Thyroid gland (tissue), 4 donors: ENCODE measurements around the gene LRRC4C. TPM values are rescaled to one million over a fixed set of nuclear protein-coding genes. Genes with fewer than 3 reads are reported as not detected.

Experiments used
- DNase-seq, 2 donors: peaks; one replicate each; pipeline ENCODE4 v3.0.0-alpha.2; 2019
- H3K27ac ChIP-seq, 3 donors: fragments of 200-600 bp; sonication (generic); 1 replicate in 2 of 3; 2 replicates in 1 of 3; pipeline ENCODE4 v1.5.1; 2016 to 2019; ENCODE audit warnings: mild to moderate bottlenecking in 1 of 3, moderate library complexity in 1 of 3
- H3K27me3 ChIP-seq: fragments of 200-600 bp; sonication (generic); one replicate; pipeline ENCODE4 v1.5.1; 2019
- H3K36me3 ChIP-seq, 2 donors: fragments of 200-600 bp; sonication (generic); one replicate each; pipeline ENCODE4 v1.5.1; 2016 to 2019
- H3K4me1 ChIP-seq, 2 donors: fragments of 200-600 bp; sonication (generic); one replicate each; pipeline ENCODE4 v1.5.1; 2017 to 2019
- H3K4me3 ChIP-seq, 3 donors: fragments of 200-600 bp; sonication (generic); replicated peaks in 1 of 3; 1 replicate in 2 of 3; 2 replicates in 1 of 3; pipeline ENCODE4 v1.5.1; 2016; ENCODE audit warnings: mild to moderate bottlenecking in 1 of 3
- H3K9me3 ChIP-seq: fragments of 200-600 bp; sonication (generic); one replicate; pipeline ENCODE4 v1.5.1; 2017
- POLR2A ChIP-seq, 2 donors: fragments of 450-650 bp; IDR thresholded peaks; one replicate each; pipeline ENCODE4 v1.6.1; 2017; ENCODE audit warnings: antibody characterized with exemption in 2 of 2, mild to moderate bottlenecking in 2 of 2, moderate library complexity in 1 of 2
- WGBS, 2 donors: methylation state at CpG; one replicate each; pipeline ENCODE4 v1.1.5; 2017; 5-methylcytosine and 5-hydroxymethylcytosine counted together
- intact Hi-C: fragments of 100-400 bp; cut with DNase I; formaldehyde crosslinking; loops from one replicate; pipeline ENCODE4 v1.15.1; 2023
- total RNA-seq, 4 donors: library from RNA; depleted of rRNA; stranded (reverse); fragments of >200 nt; gene quantifications; one replicate each; pipeline ENCODE4 v1.2.3, GENCODE V29; 2016
- TF ChIP-seq, protein P1 (sequence below), 6 experiments: fragments of 200-600 bp in 3 of 6; fragments of 450-650 bp in 3 of 6; sonication (generic) in 3 of 6; IDR thresholded peaks; one replicate each; pipeline ENCODE4 v1.5.1; 2016 to 2019; ENCODE audit warnings: antibody characterized with exemption in 6 of 6, mild to moderate bottlenecking in 2 of 6, inconsistent platforms in 1 of 6, moderate library complexity in 1 of 6

LRRC4C gene
- total RNA-seq, 4 donors from 2014 or later = 4.6 to 13.9 (median 7.8) TPM

DNA sequence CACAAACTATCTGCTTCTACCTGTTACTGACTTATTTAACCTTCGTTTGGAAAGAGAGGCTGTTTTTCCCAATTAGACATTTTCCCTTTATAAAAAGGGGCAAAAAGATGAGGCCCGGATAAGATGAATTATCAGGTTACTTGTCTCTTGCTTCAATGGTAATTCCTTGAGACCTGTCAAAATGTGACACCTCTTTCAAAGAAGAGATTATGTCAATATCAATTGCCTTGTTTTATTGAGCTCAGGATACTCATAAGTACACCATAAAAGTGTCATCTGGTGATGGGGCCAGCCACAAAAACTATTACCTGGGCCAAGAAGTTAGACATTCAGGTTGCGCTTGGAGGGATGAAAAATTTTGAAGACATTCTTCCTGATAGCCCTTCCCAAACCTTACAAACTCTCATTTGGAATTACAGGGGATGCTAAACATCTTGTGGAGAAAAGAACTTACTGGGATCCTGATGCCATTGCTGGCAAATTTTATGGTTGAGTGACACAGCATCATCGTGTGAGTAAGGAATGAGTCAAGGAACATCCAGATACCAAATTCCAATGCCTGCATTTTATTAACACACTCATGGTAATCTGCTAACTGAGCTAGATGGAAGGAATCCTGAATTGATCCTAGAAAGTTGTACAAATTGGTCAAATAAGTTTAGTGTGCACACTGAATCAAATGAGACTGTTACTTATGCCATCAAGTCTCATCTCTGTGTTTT is 1071.2 kb downstream of the LRRC4C start:
- Histone ChIP-seq H3K27ac (no peak overlapping the region), H3K4me1 (no peaks in the 10 kb centered on the region), H3K36me3 (no peaks in the 10 kb centered on the region), H3K27me3 (no peaks in the 10 kb centered on the region), H3K4me3 (no peak overlapping the region), H3K9me3 (no peaks in the 10 kb centered on the region)
- no peak for DNase-seq
- intact Hi-C loops = no loop called here
- WGBS, 2 donors = 78 to 89% methylated on average over 4 of the region's 4 CpGs
- TF ChIP-seq POLR2A (IDR thresholded peaks at IDR 0.05) = no peak
- TF ChIP-seq, protein P1, sequence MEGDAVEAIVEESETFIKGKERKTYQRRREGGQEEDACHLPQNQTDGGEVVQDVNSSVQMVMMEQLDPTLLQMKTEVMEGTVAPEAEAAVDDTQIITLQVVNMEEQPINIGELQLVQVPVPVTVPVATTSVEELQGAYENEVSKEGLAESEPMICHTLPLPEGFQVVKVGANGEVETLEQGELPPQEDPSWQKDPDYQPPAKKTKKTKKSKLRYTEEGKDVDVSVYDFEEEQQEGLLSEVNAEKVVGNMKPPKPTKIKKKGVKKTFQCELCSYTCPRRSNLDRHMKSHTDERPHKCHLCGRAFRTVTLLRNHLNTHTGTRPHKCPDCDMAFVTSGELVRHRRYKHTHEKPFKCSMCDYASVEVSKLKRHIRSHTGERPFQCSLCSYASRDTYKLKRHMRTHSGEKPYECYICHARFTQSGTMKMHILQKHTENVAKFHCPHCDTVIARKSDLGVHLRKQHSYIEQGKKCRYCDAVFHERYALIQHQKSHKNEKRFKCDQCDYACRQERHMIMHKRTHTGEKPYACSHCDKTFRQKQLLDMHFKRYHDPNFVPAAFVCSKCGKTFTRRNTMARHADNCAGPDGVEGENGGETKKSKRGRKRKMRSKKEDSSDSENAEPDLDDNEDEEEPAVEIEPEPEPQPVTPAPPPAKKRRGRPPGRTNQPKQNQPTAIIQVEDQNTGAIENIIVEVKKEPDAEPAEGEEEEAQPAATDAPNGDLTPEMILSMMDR (IDR thresholded peaks at IDR 0.05) = no peak

DNA sequence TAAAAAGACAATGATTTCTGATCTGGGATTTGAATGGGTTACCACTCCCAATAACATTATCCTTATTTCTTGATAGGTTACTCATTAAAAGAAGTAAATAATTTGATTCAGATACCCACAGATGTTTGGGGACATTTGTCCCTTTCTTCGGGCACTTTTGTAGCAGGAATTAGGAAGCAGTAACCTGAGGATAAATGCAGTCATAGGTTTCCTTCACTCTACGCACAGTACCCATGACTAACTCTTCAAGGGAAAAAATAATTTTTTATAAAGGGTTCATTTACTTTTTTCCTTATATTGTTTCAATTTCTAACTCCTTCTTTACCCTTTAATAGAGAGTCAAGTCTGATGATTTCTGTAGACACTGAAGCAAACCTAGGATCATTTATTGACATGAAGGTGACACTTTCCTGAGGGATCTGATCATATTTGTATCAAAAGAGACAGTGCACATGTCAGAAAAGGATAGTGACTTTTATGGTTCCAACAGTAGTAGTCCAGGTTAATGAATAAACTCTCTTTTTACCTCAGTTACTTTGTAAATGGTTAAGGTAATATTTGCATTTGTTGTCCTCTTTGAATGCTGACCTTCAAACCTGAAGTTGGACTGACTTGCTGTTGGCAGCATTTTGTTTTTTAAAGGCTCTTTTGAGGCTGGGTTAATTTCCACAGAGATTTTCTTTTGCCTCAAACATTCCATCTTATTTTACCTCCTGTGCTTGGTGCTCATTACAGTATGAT is 1072.0 kb downstream of the LRRC4C start:
- intact Hi-C loops = no loop called here
- no peaks in the 10 kb centered on the region for H3K4me1 ChIP-seq
- no peaks in the 10 kb centered on the region for H3K9me3 ChIP-seq
- no peak overlapping the region for H3K4me3 ChIP-seq
- no peaks in the 10 kb centered on the region for H3K36me3 ChIP-seq
- H3K27ac ChIP-seq = no peak overlapping the region
- TF ChIP-seq, protein P1 (IDR thresholded peaks at IDR 0.05) = no peak
- no peak for TF ChIP-seq POLR2A (IDR thresholded peaks at IDR 0.05)
- no peak for DNase-seq
- WGBS, 2 donors = 90 to 93% methylated on average over 2 of the region's 2 CpGs
- no peaks in the 10 kb centered on the region for H3K27me3 ChIP-seq

DNA sequence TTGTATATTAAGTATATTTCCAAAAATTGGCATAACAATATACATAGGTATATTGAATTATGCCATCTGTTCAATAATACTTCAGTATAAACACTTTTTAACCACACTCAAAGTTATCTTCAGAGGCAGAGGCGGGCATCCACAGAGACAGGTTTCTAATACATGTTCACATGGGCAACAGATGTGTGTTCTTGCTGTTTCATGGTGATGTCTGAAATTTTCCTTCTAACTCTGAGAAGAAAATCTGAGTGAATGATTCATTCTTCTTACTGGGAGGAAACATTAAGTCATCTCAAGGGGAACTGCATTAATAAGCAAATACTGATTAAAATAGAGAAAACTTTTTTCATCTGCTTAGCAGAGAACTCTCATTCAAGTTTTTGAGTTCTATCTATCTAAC is 1074.5 kb downstream of the LRRC4C start:
- Histone ChIP-seq H3K9me3 (no peaks in the 10 kb centered on the region), H3K36me3 (no peaks in the 10 kb centered on the region), H3K4me3 (no peak overlapping the region), H3K4me1 (no peaks in the 10 kb centered on the region), H3K27ac (no peak overlapping the region), H3K27me3 (no peaks in the 10 kb centered on the region)
- 88 to 91% methylated on average over 1 of the region's 1 CpG for WGBS, 2 donors
- intact Hi-C loops = no loop called here
- no peak for DNase-seq
- TF ChIP-seq, protein P1 (IDR thresholded peaks at IDR 0.05) = no peak
- TF ChIP-seq POLR2A (IDR thresholded peaks at IDR 0.05) = no peak

DNA sequence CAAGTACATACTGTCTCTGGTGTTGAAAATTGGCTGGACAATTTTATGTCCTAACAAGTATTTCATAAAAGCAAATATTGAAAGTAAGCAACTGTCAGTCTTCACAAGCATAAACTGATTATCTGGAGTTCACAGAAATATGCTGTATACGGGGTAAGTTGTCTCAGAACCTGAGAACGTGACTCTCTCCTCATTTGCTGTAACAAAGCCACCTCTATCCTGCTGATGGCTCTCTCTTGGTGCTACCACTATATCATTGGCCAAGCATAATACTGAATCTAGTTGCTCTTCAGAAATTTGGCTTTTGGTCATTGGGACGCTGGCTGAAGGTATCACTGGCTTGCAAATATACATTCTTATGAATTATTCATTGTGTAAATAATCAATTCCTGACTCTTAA is 1078.0 kb downstream of the LRRC4C start:
- 93% methylated on average over 3 of the region's 3 CpGs for WGBS, 2 donors
- TF ChIP-seq, protein P1 (IDR thresholded peaks at IDR 0.05) = no peak
- no peak for TF ChIP-seq POLR2A (IDR thresholded peaks at IDR 0.05)
- Histone ChIP-seq H3K4me3 (no peak overlapping the region), H3K36me3 (no peaks in the 10 kb centered on the region), H3K4me1 (no peaks in the 10 kb centered on the region), H3K27ac (no peak overlapping the region), H3K27me3 (no peaks in the 10 kb centered on the region), H3K9me3 (no peaks in the 10 kb centered on the region)
- no peak for DNase-seq
- intact Hi-C loops = no loop called here

DNA sequence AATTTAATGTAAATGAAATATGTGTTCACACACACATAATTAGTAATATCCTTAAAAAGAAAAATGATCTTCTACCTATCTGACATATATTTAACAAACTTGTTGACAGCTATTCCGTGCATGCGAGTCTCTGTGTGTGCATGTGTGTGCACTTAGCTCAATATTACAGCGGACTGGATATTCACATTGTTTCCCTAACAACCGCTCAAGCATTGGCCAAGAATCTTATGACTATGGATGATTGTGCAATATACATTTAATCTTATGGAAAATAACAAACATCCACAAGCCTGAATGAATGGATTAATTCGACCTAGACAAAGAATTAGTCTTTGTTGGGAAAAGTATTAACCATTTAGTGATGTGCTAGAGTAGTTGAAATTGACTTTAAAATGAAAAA is 1078.6 kb downstream of the LRRC4C start:
- intact Hi-C loops = no loop called here
- TF ChIP-seq POLR2A (IDR thresholded peaks at IDR 0.05) = no peak
- TF ChIP-seq, protein P1 (IDR thresholded peaks at IDR 0.05) = no peak
- Histone ChIP-seq H3K36me3 (no peaks in the 10 kb centered on the region), H3K9me3 (no peaks in the 10 kb centered on the region), H3K4me3 (no peak overlapping the region), H3K27ac (no peak overlapping the region), H3K4me1 (no peaks in the 10 kb centered on the region), H3K27me3 (no peaks in the 10 kb centered on the region)
- DNase-seq = no peak
- 81% methylated on average over 5 of the region's 5 CpGs for WGBS, 2 donors
